Astrocyte of the spinal cord (primary cell): ENCODE results near the gene ZFYVE27.
A peak's percentile ranks its signal among the peaks of the same experiment; 100 is the strongest.
"Not testable (repeated sequence)": the region's sequence is repeated elsewhere in the genome, so short reads cannot be mapped to it uniquely, and the experiment has no call there.

ENCODE experiments used
- DNase-seq: peaks from one replicate; pipeline ENCODE4 v3.0.0; 2011; ENCODE audit warnings: low read depth, low spot score
- H3K4me3 ChIP-seq: 2 replicates; pipeline ENCODE4 v1.5.1; 2011; ENCODE audit warnings: low read depth, mild to moderate bottlenecking, low read length, moderate library complexity
- CTCF ChIP-seq: IDR thresholded peaks from 2 replicates; pipeline ENCODE4 v1.5.1; 2012; ENCODE audit warnings: low read depth, mild to moderate bottlenecking, low read length, inconsistent platforms
- in situ Hi-C: cut with HindIII; loops from 2 replicates; pipeline ENCODE4 v1.10.0; 2017; ENCODE audit warnings: low sequenced_read_pairs

ZFYVE27 gene

GRCh38 chr10:97736902-97737769 is at the start of gene ZFYVE27:
Gene ZFYVE27, plus strand, starts transcription at chr10:97737128. Its CDS starts 1,350 bp downstream, at chr10:97738478.
- DNase-seq, result peak; percentile 93
- peak within 1 kb of the TSS; percentile 96 for H3K4me3 ChIP-seq
- in situ Hi-C loops, result no loop called here
- TF ChIP-seq CTCF, result no peak

- in situ Hi-C loops, result loop anchor here (5.0 kb wide), 1 partner anchor 39 kb away; no protein-coding TSS in a partner anchor
- TF ChIP-seq CTCF, result no peak
- H3K4me3 ChIP-seq, result peak overlapping the region; percentile 34
- DNase-seq, result peak; percentile 48
Measured at GRCh38 chr10:97687785-97688781, 48.8 kb upstream of the ZFYVE27 start.

- DNase-seq, result peak; percentile 89
- H3K4me3 ChIP-seq, result no peak overlapping the region
- in situ Hi-C loops, result loop anchor here (5.0 kb wide), 1 partner anchor 38 kb away; no protein-coding TSS in a partner anchor
- no peak for TF ChIP-seq CTCF
Measured at GRCh38 chr10:97689559-97690020, 47.3 kb upstream of the ZFYVE27 start.

- H3K4me3 ChIP-seq, result no peak overlapping the region
- no peak for DNase-seq
- in situ Hi-C loops, result no loop called here
- no peak for TF ChIP-seq CTCF
Measured at GRCh38 chr10:97690133-97690532, 46.8 kb upstream of the ZFYVE27 start.

- DNase-seq, H3K4me3 ChIP-seq, in situ Hi-C loops: not testable (repeated sequence)
Measured at GRCh38 chr10:97698072-97698655, 38.8 kb upstream of the ZFYVE27 start.

- peak; percentile 69 for DNase-seq
- in situ Hi-C loops, result no loop called here
- H3K4me3 ChIP-seq, result no peak overlapping the region
- peak; percentile 98 for TF ChIP-seq CTCF
Measured at GRCh38 chr10:97701438-97702069, 35.4 kb upstream of the ZFYVE27 start.
